HG03342 (cell line): ENCODE data around the gene PAQR7.

Source experiments
- ATAC-seq: cut with Tn5 transposase; IDR thresholded peaks from one replicate; pipeline ENCODE4 v1.9.1; 2021; ENCODE audit warnings: mild to moderate bottlenecking, moderate library complexity; ENCODE audit not compliant: unreplicated experiment

The PAQR7 gene

GRCh38 chr1:25819491-25820246 is 55.8 kb downstream of the PAQR7 start, which contains the start of gene MTFR1L:
TSS of gene MTFR1L (plus strand) at chr1:25819954. CDS start at chr1:25823105, 3,151 bp downstream.
- peak; percentile 88 for ATAC-seq

- ATAC-seq: no peak
Observed at GRCh38 chr1:25818569-25818968, 56.9 kb downstream of the PAQR7 start.

- ATAC-seq: no peak
Observed at GRCh38 chr1:25817840-25818501, 57.5 kb downstream of the PAQR7 start.

- ATAC-seq: no peak
Observed at GRCh38 chr1:25816112-25816718, 59.3 kb downstream of the PAQR7 start.

- ATAC-seq: no peak
Observed at GRCh38 chr1:25815208-25816111, 60.0 kb downstream of the PAQR7 start.

- no peak for ATAC-seq
Observed at GRCh38 chr1:25814549-25815087, 60.9 kb downstream of the PAQR7 start.

- no peak for ATAC-seq
Observed at GRCh38 chr1:25813734-25814471, 61.6 kb downstream of the PAQR7 start.

- ATAC-seq: no peak
Observed at GRCh38 chr1:25813071-25813733, 62.3 kb downstream of the PAQR7 start.
